H1 (cell line): ENCODE results near the gene PLXNA4. TPM values are rescaled to one million over a fixed set of nuclear protein-coding genes. Genes with fewer than 3 reads are reported as not detected.

ENCODE experiments used
- CTCF ChIA-PET: fragments of 300-600 bp; sonication (Branson Sonifier 250); formaldehyde crosslinking; loops from one replicate; lab custom pipeline; 2021; ENCODE audit not compliant: partially characterized antibody; lab: Charles Lee
- POLR2A ChIA-PET: fragments of 300-600 bp; sonication (Branson Sonifier 250); formaldehyde crosslinking; loops from one replicate; lab custom pipeline; 2021; ENCODE audit warnings: inconsistent platforms; ENCODE audit not compliant: partially characterized antibody; lab: Charles Lee
- DNase-seq, 2 experiments: peaks; one replicate each; pipeline versions ENCODE4 v3.0.0 to v3.0.0-alpha.2; 2010 to 2022; ENCODE audit warnings: low spot score in 2 of 2, low read depth in 1 of 2, mixed read lengths in 1 of 2
- FAIRE-seq: peaks from 2 replicates; lab custom pipeline; 2011; peaks lifted over from hg19 to GRCh38; lab: Jason Lieb, UNC
- H2AFZ ChIP-seq: 2 replicates; pipeline ENCODE4 v1.8.1; 2012; ENCODE audit warnings: low read length, inconsistent platforms
- H2AK5ac ChIP-seq: 2 replicates; pipeline ENCODE4 v1.6.1; 2013; ENCODE audit warnings: low read depth, low read length
- H2BK120ac ChIP-seq: replicated peaks from 2 replicates; pipeline ENCODE3; 2013; ENCODE audit warnings: low read depth, low read length, inconsistent platforms
- H2BK12ac ChIP-seq: 2 replicates; pipeline ENCODE4 v1.6.1; 2013; ENCODE audit warnings: low read depth, low read length
- H2BK15ac ChIP-seq: 2 replicates; pipeline ENCODE4 v1.6.1; 2013; ENCODE audit warnings: low read length
- H2BK20ac ChIP-seq: 2 replicates; pipeline ENCODE4 v1.6.1; 2013; ENCODE audit warnings: low read length
- H2BK5ac ChIP-seq: 2 replicates; pipeline ENCODE4 v1.6.1; 2013; ENCODE audit warnings: low read depth, low read length
- H3K14ac ChIP-seq: 2 replicates; pipeline ENCODE4 v1.6.1; 2013; ENCODE audit warnings: inconsistent platforms; ENCODE audit not compliant: insufficient read length
- H3K18ac ChIP-seq: 2 replicates; pipeline ENCODE4 v1.6.1; 2013; ENCODE audit warnings: low read length; ENCODE audit errors: extremely low read depth
- H3K23ac ChIP-seq: 2 replicates; pipeline ENCODE4 v1.6.1; 2013; ENCODE audit warnings: inconsistent platforms; ENCODE audit not compliant: insufficient read length
- H3K23me2 ChIP-seq: 2 replicates; pipeline ENCODE4 v1.6.1; 2013; ENCODE audit warnings: low read depth, low read length
- H3K27ac ChIP-seq: 2 replicates; pipeline ENCODE4 v1.6.1; 2011; ENCODE audit warnings: low read depth, low read length, inconsistent platforms
- H3K27me3 ChIP-seq, 4 experiments: replicated peaks in 1 of 4; 1 replicate in 1 of 4; 2 replicates in 3 of 4; pipeline versions ENCODE4 v1.6.1 to v1.8.1; 2011 to 2013; ENCODE audit warnings: low read length in 3 of 4, mild to moderate bottlenecking in 3 of 4, inconsistent platforms in 2 of 4, mixed read lengths in 2 of 4, moderate library complexity in 1 of 4; ENCODE audit not compliant: control insufficient read depth in 3 of 4, insufficient read depth in 3 of 4; ENCODE audit errors: extremely low read depth in 1 of 4
- H3K36me3 ChIP-seq, 4 experiments: 2 replicates each; pipeline versions ENCODE4 v1.6.1 to v1.8.1; 2011 to 2013; ENCODE audit warnings: mild to moderate bottlenecking in 4 of 4, low read length in 3 of 4, moderate library complexity in 2 of 4, control low read depth in 1 of 4, inconsistent platforms in 1 of 4; ENCODE audit not compliant: insufficient read depth in 4 of 4, control insufficient read depth in 2 of 4
- H3K4ac ChIP-seq: replicated peaks from 2 replicates; pipeline ENCODE3; 2013; ENCODE audit warnings: low read length, low read depth, mixed read lengths, inconsistent platforms; ENCODE audit not compliant: insufficient read length
- H3K4me1 ChIP-seq, 4 experiments: replicated peaks in 1 of 4; 1 replicate in 1 of 4; 2 replicates in 3 of 4; pipeline versions ENCODE4 v1.6.1 to v1.8.1; 2011 to 2013; ENCODE audit warnings: low read length in 3 of 4, inconsistent platforms in 2 of 4, mixed read lengths in 1 of 4; ENCODE audit not compliant: insufficient read depth in 4 of 4, control insufficient read depth in 3 of 4
- H3K4me2 ChIP-seq, 2 experiments: 2 replicates each; pipeline versions ENCODE4 v1.6.1 to v1.8.1; 2011 to 2013; ENCODE audit warnings: low read depth in 2 of 2, low read length in 2 of 2, control low read depth in 1 of 2, inconsistent platforms in 1 of 2, mild to moderate bottlenecking in 1 of 2; ENCODE audit not compliant: insufficient read depth in 1 of 2
- H3K4me3 ChIP-seq, 4 experiments: fragments of 200-600, 300-600 bp in 1 of 4; sonication (generic), shearing (Covaris generic), sonication (Bioruptor Twin) in 1 of 4; 2 replicates each; pipeline versions ENCODE4 v1.5.1 to v1.8.1; 2011 to 2016; ENCODE audit warnings: low read length in 4 of 4, low read depth in 3 of 4, control low read depth in 2 of 4, inconsistent platforms in 2 of 4, mild to moderate bottlenecking in 2 of 4, mixed read lengths in 1 of 4, moderate library complexity in 1 of 4; ENCODE audit not compliant: insufficient read depth in 2 of 4; ENCODE audit errors: extremely low read depth in 1 of 4
- H3K56ac ChIP-seq: replicated peaks from 2 replicates; pipeline ENCODE3; 2013; ENCODE audit warnings: low read depth, mild to moderate bottlenecking, mixed read lengths, low read length, inconsistent platforms; ENCODE audit not compliant: insufficient read length
- H3K79me1 ChIP-seq: 2 replicates; pipeline ENCODE4 v1.6.1; 2013; ENCODE audit warnings: low read depth, low read length, control low read depth
- H3K79me2 ChIP-seq, 2 experiments: 2 replicates each; pipeline versions ENCODE4 v1.6.1 to v1.8.1; 2012 to 2013; ENCODE audit warnings: low read length in 2 of 2, mild to moderate bottlenecking in 2 of 2, inconsistent platforms in 1 of 2; ENCODE audit not compliant: insufficient read depth in 2 of 2, control insufficient read depth in 1 of 2
- H3K9ac ChIP-seq, 4 experiments: replicated peaks in 1 of 4; 1 replicate in 1 of 4; 2 replicates in 3 of 4; pipeline versions ENCODE4 v1.6.1 to v1.8.1; 2011 to 2013; ENCODE audit warnings: low read depth in 3 of 4, low read length in 3 of 4, control low read depth in 2 of 4, mild to moderate bottlenecking in 2 of 4, moderate library complexity in 2 of 4, inconsistent platforms in 1 of 4; ENCODE audit errors: extremely low read depth in 1 of 4
- H3K9me3 ChIP-seq, 2 experiments: 2 replicates each; pipeline versions ENCODE4 v1.6.1 to v1.8.1; 2012 to 2013; ENCODE audit warnings: mild to moderate bottlenecking in 2 of 2, moderate library complexity in 2 of 2, control low read depth in 1 of 2, inconsistent platforms in 1 of 2, low read depth in 1 of 2, low read length in 1 of 2, mixed read lengths in 1 of 2; ENCODE audit not compliant: insufficient read depth in 2 of 2
- H4K20me1 ChIP-seq, 2 experiments: replicated peaks in 1 of 2; 2 replicates each; pipeline versions ENCODE3 to v1.8.1; 2011 to 2013; ENCODE audit warnings: inconsistent platforms in 2 of 2, low read length in 2 of 2, mild to moderate bottlenecking in 1 of 2; ENCODE audit not compliant: insufficient read depth in 2 of 2, control insufficient read depth in 1 of 2
- H4K5ac ChIP-seq: 2 replicates; pipeline ENCODE4 v1.6.1; 2013; ENCODE audit warnings: low read length, low read depth, mixed read lengths, inconsistent platforms; ENCODE audit not compliant: insufficient read length
- H4K8ac ChIP-seq: 2 replicates; pipeline ENCODE4 v1.8.0; 2013; ENCODE audit warnings: mild to moderate bottlenecking, moderate library complexity, low read length, inconsistent platforms; ENCODE audit not compliant: insufficient read depth; ENCODE audit errors: extremely low read depth
- H4K91ac ChIP-seq: replicated peaks from 2 replicates; pipeline ENCODE3; 2013; ENCODE audit warnings: low read length, mixed read lengths, inconsistent platforms; ENCODE audit not compliant: insufficient read length
- ASH2L ChIP-seq: fragments of 200-600, 300-600 bp; sonication (generic); IDR thresholded peaks from one replicate; pipeline ENCODE4 v1.7.1; 2017; ENCODE audit warnings: low read length
- FOSL1 ChIP-seq: IDR thresholded peaks from 2 replicates; pipeline ENCODE4 v1.6.1; 2011; ENCODE audit warnings: mild to moderate bottlenecking, low read depth, low read length, moderate library complexity; ENCODE audit not compliant: insufficient read depth
- GABPA ChIP-seq: IDR thresholded peaks from 2 replicates; pipeline ENCODE4 v1.6.1; 2011; ENCODE audit warnings: mild to moderate bottlenecking, low read length, moderate library complexity, borderline replicate concordance; ENCODE audit not compliant: insufficient read depth
- HDAC6 ChIP-seq: IDR thresholded peaks from one replicate; pipeline ENCODE4 v1.7.1; 2012; ENCODE audit warnings: low read depth, mild to moderate bottlenecking, inconsistent platforms, low read length, moderate library complexity
- TAF1 ChIP-seq: IDR thresholded peaks from 2 replicates; pipeline ENCODE4 v1.6.1; 2011; ENCODE audit warnings: mild to moderate bottlenecking, low read depth, low read length
- ZNF274 ChIP-seq: IDR thresholded peaks from 2 replicates; pipeline ENCODE4 v1.7.0; 2012; ENCODE audit warnings: low read length, borderline replicate concordance; ENCODE audit errors: extremely low read depth
- WGBS, 2 experiments: shearing (Covaris generic) in 1 of 2; methylation state at CpG; one replicate each; pipeline versions ENCODE4 v1.1.6 to v1.1.7; 2013 to 2015; ENCODE audit warnings: low lambda C conversion rate in 2 of 2, mixed read lengths in 2 of 2, inconsistent platforms in 1 of 2, low coverage in 1 of 2, missing lambda C conversion rate in 1 of 2; ENCODE audit not compliant: insufficient replicate concordance in 2 of 2, insufficient coverage in 1 of 2, insufficient read length in 1 of 2; ENCODE audit errors: extremely low coverage in 1 of 2, missing lambda C conversion rate in 1 of 2; 5-methylcytosine and 5-hydroxymethylcytosine counted together
- polyA plus RNA-seq, 7 experiments: library from polyadenylated mRNA; depleted of rRNA in 3 of 7; stranded (reverse) in 5 of 7; unstranded in 2 of 7; fragments of >200 nt in 5 of 7; fragments of 200-250 nt in 2 of 7; gene quantifications; 1 replicate in 5 of 7; 2 replicates in 1 of 7; 4 replicates in 1 of 7; pipeline versions ENCODE4 v1.2.1 to v1.2.3, GENCODE V29; 2011 to 2013; ENCODE audit warnings: missing spikeins in 2 of 7, mixed read lengths in 2 of 7
- total RNA-seq: library from RNA; stranded (reverse); fragmentation: NEBNext Ultra II Directional; extraction: Animal tissue kit (Norgen Biotek cat#: 25700); gene quantifications from 2 replicates; pipeline ENCODE4 v1.2.1, GENCODE V29; 2021
- TF ChIP-seq, protein P1 (sequence below), 3 experiments: IDR thresholded peaks; 1 replicate in 2 of 3; 2 replicates in 1 of 3; pipeline versions ENCODE4 v1.5.1 to v1.6.1; 2011; ENCODE audit warnings: low read length in 3 of 3, mild to moderate bottlenecking in 3 of 3, inconsistent platforms in 2 of 3, low read depth in 1 of 3, moderate library complexity in 1 of 3; ENCODE audit not compliant: insufficient read depth in 1 of 3; ENCODE audit errors: control extremely low read depth in 1 of 3

Gene PLXNA4
- total and polyA plus RNA-seq, 2 of the 8 experiments (the other 6 are each of a cell fraction or from before 2014, with no cell fraction given): 0.76 to 0.79 TPM

DNA sequence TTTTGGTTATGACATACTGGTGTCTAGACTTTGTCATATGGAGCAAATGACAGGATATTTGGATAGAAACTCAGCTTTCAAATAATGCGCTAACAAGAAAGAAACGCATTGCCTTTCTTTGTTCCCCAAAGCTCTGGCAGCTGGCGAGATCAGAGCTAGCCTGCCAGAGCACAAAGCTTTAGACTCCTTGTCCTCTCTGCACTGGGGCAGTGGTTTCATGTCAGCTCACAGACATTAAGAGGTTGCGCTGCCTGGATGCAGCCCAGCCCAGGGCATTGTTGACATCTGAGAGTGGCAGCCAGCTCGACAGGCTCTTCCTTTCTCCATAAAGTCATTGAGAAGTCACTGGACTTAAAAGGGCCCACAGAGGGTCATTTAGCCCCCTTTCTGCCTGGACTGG, 212.0 kb downstream of the PLXNA4 start:
- Histone ChIP-seq H4K5ac (no peak overlapping the region), H3K4me1 (no peaks in the 10 kb centered on the region; a peak in 1 of 7 replicates), H3K4me3 (no peak overlapping the region), H3K27me3 (no peaks in the 10 kb centered on the region; a peak in 1 of 7 replicates), H2BK20ac (no peak overlapping the region), H2BK120ac (no peak overlapping the region), H3K79me2 (no peaks in the 10 kb centered on the region), H2AK5ac (no peak overlapping the region), H3K14ac (no peak overlapping the region), H2BK12ac (no peak overlapping the region), H3K23me2 (no peaks in the 10 kb centered on the region), H2BK15ac (no peak overlapping the region), H3K9me3 (no peaks in the 10 kb centered on the region), H3K79me1 (no peaks in the 10 kb centered on the region), H3K9ac (no peak overlapping the region), H4K91ac (no peak overlapping the region), H3K36me3 (no peaks in the 10 kb centered on the region), H2BK5ac (no peak overlapping the region), H3K27ac (no peak overlapping the region), H4K20me1 (no peaks in the 10 kb centered on the region), H4K8ac (no peak overlapping the region), H3K23ac (no peak overlapping the region), H2AFZ (no peak overlapping the region), H3K4ac (no peak overlapping the region), H3K56ac (no peak overlapping the region), H3K18ac (no peak overlapping the region), H3K4me2 (no peak overlapping the region)
- FAIRE-seq (no peak), DNase-seq (no peak)
- 86% methylated on average over 5 of the region's 5 CpGs; no CpG with 5 or more reads in 1 of the 2 experiments for WGBS, 2 experiments
- POLR2A ChIA-PET: no interaction called here
- CTCF ChIA-PET: no interaction called here
- TF ChIP-seq HDAC6 (no peak), ZNF274 (no peak), GABPA (no peak), FOSL1 (no peak), ASH2L (no peak), TAF1 (no peak)
- TF ChIP-seq, protein P1, sequence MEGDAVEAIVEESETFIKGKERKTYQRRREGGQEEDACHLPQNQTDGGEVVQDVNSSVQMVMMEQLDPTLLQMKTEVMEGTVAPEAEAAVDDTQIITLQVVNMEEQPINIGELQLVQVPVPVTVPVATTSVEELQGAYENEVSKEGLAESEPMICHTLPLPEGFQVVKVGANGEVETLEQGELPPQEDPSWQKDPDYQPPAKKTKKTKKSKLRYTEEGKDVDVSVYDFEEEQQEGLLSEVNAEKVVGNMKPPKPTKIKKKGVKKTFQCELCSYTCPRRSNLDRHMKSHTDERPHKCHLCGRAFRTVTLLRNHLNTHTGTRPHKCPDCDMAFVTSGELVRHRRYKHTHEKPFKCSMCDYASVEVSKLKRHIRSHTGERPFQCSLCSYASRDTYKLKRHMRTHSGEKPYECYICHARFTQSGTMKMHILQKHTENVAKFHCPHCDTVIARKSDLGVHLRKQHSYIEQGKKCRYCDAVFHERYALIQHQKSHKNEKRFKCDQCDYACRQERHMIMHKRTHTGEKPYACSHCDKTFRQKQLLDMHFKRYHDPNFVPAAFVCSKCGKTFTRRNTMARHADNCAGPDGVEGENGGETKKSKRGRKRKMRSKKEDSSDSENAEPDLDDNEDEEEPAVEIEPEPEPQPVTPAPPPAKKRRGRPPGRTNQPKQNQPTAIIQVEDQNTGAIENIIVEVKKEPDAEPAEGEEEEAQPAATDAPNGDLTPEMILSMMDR (IDR thresholded peaks at IDR 0.05; ENCODE audit: control extremely low read depth in 1 of 3, insufficient read depth in 1 of 3, low read depth in 1 of 3, low read length in 3 of 3): no peak
